ENCODE data around the gene CHMP2A. TPM values are rescaled to one million over a fixed set of nuclear protein-coding genes. Genes with fewer than 3 reads are reported as not detected.
A peak's percentile ranks its signal among the peaks of the same experiment; 100 is the strongest.

CHMP2A gene
- total RNA-seq, 4 donors from 2014 or later, result 30.9 to 77.8 (median 56.0) TPM

GRCh38 chr19:58575183-58576041 is 20.5 kb upstream of the CHMP2A start:
- no peaks in the 10 kb centered on the region for H3K27me3 ChIP-seq
- H3K4me1 ChIP-seq, result no peaks in the 10 kb centered on the region
- H3K4me3 ChIP-seq, result peak overlapping the region; percentile 80 to 90
- no peaks in the 10 kb centered on the region for H3K9me3 ChIP-seq
- H3K36me3 ChIP-seq, result no peaks in the 10 kb centered on the region
- intact Hi-C loops (cut with DNase I; ENCODE audit: low total_unique reads), result no loop called here
- DNase-seq, result peak; percentile 90 to 92
- H3K27ac ChIP-seq, result peak overlapping the region; percentile 88 to 97
- TF ChIP-seq POLR2A (IDR thresholded peaks at IDR 0.05) (peak; percentile 33 to 76), CTCF (IDR thresholded peaks at IDR 0.05) (peak in 1 of 4 experiments; percentile 4)

DNA sequence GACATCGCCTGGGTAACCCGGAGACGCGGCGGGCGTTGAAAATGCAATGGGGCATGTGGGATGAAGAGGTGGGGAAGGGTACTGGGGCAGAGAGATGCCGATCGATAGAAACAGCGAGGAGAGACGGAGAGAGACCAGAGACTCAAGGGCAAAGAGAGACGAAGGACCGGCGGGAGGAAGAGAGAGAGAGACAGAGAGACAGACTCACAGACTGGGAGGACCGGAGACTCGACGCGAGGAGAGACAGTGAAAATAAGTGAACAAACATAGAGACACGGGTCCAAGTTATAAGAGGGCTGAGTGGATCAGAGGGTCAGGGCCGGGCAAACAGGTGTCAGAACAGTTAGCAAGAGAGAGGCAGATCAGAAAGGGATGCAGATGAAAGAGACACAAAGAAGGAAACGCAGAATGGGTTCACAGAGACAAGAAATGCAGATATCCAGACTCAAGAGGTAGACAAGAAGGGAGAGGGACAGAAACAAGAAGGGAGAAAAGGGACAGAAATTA is 18.8 kb upstream of the CHMP2A start:
- Histone ChIP-seq H3K9me3 (no peaks in the 10 kb centered on the region), H3K36me3 (no peaks in the 10 kb centered on the region), H3K4me1 (no peaks in the 10 kb centered on the region), H3K27me3 (no peaks in the 10 kb centered on the region), H3K27ac (peak overlapping the region; percentile 98 to 99), H3K4me3 (peak overlapping the region; percentile 73 to 90)
- TF ChIP-seq CTCF (IDR thresholded peaks at IDR 0.05) (no peak), POLR2A (IDR thresholded peaks at IDR 0.05) (no peak)
- DNase-seq, result no peak
- intact Hi-C loops (cut with DNase I; ENCODE audit: low total_unique reads), result no loop called here

DNA sequence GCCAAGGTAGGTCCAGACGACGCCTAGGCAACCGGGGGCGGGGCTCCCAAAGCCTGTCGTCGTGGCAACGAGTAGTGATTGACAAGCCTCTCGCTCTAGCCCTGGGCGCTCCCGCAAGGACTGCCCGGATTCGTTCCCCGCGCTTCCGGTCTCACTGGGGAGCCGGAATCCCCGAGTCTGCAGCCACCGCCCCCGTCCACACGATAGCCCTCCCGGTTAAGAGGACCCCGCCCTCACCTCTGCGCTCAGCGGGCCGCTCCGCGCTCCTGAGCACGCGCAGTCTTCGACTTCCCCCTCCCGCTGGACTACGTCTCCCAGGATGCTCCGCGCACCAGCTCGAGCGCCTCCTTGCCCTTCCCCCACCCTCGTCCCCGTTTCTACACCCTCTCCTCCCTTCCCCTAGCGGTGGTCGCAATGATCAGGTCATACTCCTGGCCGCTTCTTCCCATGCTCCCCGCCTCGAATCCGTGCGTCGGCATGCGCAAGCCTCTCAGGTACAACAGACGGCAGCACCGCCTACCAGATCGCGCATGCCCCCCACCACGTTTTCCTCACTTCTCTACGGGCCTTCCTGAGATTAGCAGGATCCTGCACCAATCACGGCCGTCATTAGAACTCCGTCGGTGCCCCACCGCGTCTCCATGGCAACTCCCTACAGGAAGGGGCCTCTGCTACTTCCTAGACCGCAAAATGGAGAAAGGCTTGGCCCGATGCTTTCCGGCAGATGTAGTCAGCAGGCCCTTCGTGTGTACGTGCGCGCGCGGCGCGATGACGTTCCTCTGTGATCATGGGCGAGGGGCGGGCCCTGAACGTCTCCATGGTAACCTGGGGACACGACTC is 18.1 kb upstream of the CHMP2A start, which contains the start of gene MZF1:
Gene MZF1, minus strand, starts transcription at position 518 of the 840 bp plus-strand sequence. CDS start 1,946 bp downstream, outside the sequence.
- Histone ChIP-seq H3K9me3 (no peaks in the 10 kb centered on the region), H3K27me3 (no peaks in the 10 kb centered on the region), H3K4me1 (no peaks in the 10 kb centered on the region), H3K27ac (peak within 1 kb of the TSS; percentile 98 to 99), H3K4me3 (peak within 1 kb of the TSS; percentile 73 to 90), H3K36me3 (no peaks in the 10 kb centered on the region)
- peak in 3 of 4 experiments; percentile 11 to 50 (median 13) for TF ChIP-seq CTCF (IDR thresholded peaks at IDR 0.05)
- TF ChIP-seq POLR2A (IDR thresholded peaks at IDR 0.05), result peak in 1 of 2 donors; percentile 60
- peak; percentile 99 to 100 for DNase-seq
- intact Hi-C loops (cut with DNase I; ENCODE audit: low total_unique reads), result no loop called here

- no peaks in the 10 kb centered on the region for H3K9me3 ChIP-seq
- H3K27me3 ChIP-seq, result no peaks in the 10 kb centered on the region
- peak overlapping the region; percentile 98 to 99 for H3K27ac ChIP-seq
- H3K4me1 ChIP-seq, result no peaks in the 10 kb centered on the region
- H3K36me3 ChIP-seq, result no peaks in the 10 kb centered on the region
- TF ChIP-seq CTCF (IDR thresholded peaks at IDR 0.05), result peak in 1 of 4 experiments; percentile 24
- no peak for TF ChIP-seq POLR2A (IDR thresholded peaks at IDR 0.05)
- peak overlapping the region; percentile 73 to 90 for H3K4me3 ChIP-seq
- peak in 1 of 2 donors; percentile 23 for DNase-seq
- intact Hi-C loops (cut with DNase I; ENCODE audit: low total_unique reads), result no loop called here
Observed at GRCh38 chr19:58572026-58572817, 17.3 kb upstream of the CHMP2A start.

Data from uterus (tissue), 4 donors.